HepG2 (cell line): ENCODE data around the gene ATM.

Experiments
- MAFK ChIP-seq, 2 experiments: IDR thresholded peaks in 1 of 2; conservative IDR thresholded peaks in 1 of 2; 2 replicates each; pipeline ENCODE4 v1.6.1; 2011; ENCODE audit warnings: improper control_type of control experiment in 2 of 2, low read length in 2 of 2
- STAT5B ChIP-seq: sonication (generic); formaldehyde crosslinking; IDR thresholded peaks from 2 replicates; pipeline ENCODE4 v1.4.0; 2020; ENCODE audit warnings: missing genetic modification reagents
- ZXDC ChIP-seq: sonication (generic); formaldehyde crosslinking; IDR thresholded peaks from 2 replicates; pipeline ENCODE4 v1.5.0; 2020; ENCODE audit warnings: mild to moderate bottlenecking, missing genetic modification reagents

GRCh38 chr11:108222574-108223347 lies at the start of gene ATM, which contains the start of gene NPAT:
- TF ChIP-seq STAT5B (CRISPR knock-in tag): no peak
- no peak for TF ChIP-seq ZXDC (CRISPR knock-in tag)
- TF ChIP-seq MAFK (conservative IDR thresholded peaks at IDR 0.05 in 1 of 2, IDR thresholded peaks at IDR 0.05 in 1 of 2; ENCODE audit: low read length in 2 of 2): no peak
